Left ventricle myocardium inferior (tissue), 1 donor: Measurements from ENCODE around the gene OR5K1. TPM values are rescaled to one million over a fixed set of nuclear protein-coding genes. Genes with fewer than 3 reads are reported as not detected.

ENCODE experiments used
- DNase-seq: peaks from one replicate; pipeline ENCODE4 v3.0.0-alpha.2; 2020
- H3K27ac ChIP-seq: fragments of 200-600 bp; replicated peaks from 2 replicates; pipeline ENCODE4 v1.8.0; 2021
- H3K27me3 ChIP-seq: fragments of 200-600 bp; 2 replicates; pipeline ENCODE4 v1.8.0; 2021; ENCODE audit warnings: low read depth
- H3K36me3 ChIP-seq: fragments of 200-600 bp; 2 replicates; pipeline ENCODE4 v1.8.0; 2021
- H3K4me1 ChIP-seq: fragments of 200-600 bp; 2 replicates; pipeline ENCODE4 v1.8.0; 2021
- H3K4me3 ChIP-seq: fragments of 200-600 bp; 2 replicates; pipeline ENCODE4 v1.8.0; 2021; ENCODE audit warnings: mild to moderate bottlenecking, moderate library complexity
- H3K9me3 ChIP-seq: fragments of 200-600 bp; replicated peaks from 2 replicates; pipeline ENCODE4 v1.8.0; 2021
- intact Hi-C: fragments of 100-400 bp; cut with micrococcal nuclease; formaldehyde crosslinking; loops from one replicate; pipeline ENCODE4 v1.11.0; 2022
- total RNA-seq: library from RNA; stranded (reverse); fragmentation: NEBNext Ultra II Directional; extraction: Animal tissue kit (Norgen Biotek cat#: 25700); gene quantifications from one replicate; pipeline ENCODE4 v1.2.1, GENCODE V29; 2021
- TF ChIP-seq, protein P1 (sequence below): fragments of 200-600 bp; IDR thresholded peaks from 2 replicates; pipeline ENCODE4 v1.8.0; 2021; ENCODE audit warnings: antibody characterized with exemption, mild to moderate bottlenecking, borderline replicate concordance
- donor health status: DM: no; HTN: yes; CAD: no; lungs with severe emphysema.

The OR5K1 gene
- total RNA-seq, 1 donor from 2014 or later: not detected

DNA sequence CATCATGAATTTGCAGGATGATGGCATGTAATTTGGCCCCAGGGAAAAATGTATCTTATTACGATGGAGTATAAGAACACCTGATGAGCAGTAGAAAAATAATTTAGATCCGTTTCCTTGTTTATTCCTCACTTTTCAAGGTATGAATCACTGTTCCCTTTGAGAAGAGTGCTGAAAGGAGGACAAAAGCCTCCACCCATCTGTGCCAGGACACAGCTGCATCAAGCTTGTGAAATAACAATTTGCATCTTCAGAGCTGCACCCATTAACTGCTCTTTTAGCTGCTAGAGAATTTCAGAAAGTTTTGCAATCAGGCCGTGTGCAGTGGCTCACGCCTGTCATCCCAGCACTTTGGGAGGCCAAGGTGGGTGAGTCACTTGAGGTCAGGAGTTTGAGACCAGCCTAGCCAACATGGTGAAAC, 50.1 kb downstream of the OR5K1 start:
- Histone ChIP-seq H3K36me3 (peaks cover 56% of the 10 kb centered on the region), H3K4me3 (no peak overlapping the region), H3K9me3 (no peaks in the 10 kb centered on the region), H3K27ac (no peak overlapping the region), H3K4me1 (peaks cover 13% of the 10 kb centered on the region), H3K27me3 (no peaks in the 10 kb centered on the region)
- TF ChIP-seq, protein P1, sequence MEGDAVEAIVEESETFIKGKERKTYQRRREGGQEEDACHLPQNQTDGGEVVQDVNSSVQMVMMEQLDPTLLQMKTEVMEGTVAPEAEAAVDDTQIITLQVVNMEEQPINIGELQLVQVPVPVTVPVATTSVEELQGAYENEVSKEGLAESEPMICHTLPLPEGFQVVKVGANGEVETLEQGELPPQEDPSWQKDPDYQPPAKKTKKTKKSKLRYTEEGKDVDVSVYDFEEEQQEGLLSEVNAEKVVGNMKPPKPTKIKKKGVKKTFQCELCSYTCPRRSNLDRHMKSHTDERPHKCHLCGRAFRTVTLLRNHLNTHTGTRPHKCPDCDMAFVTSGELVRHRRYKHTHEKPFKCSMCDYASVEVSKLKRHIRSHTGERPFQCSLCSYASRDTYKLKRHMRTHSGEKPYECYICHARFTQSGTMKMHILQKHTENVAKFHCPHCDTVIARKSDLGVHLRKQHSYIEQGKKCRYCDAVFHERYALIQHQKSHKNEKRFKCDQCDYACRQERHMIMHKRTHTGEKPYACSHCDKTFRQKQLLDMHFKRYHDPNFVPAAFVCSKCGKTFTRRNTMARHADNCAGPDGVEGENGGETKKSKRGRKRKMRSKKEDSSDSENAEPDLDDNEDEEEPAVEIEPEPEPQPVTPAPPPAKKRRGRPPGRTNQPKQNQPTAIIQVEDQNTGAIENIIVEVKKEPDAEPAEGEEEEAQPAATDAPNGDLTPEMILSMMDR: no peak
- intact Hi-C loops: no loop called here
- no peak for DNase-seq

DNA sequence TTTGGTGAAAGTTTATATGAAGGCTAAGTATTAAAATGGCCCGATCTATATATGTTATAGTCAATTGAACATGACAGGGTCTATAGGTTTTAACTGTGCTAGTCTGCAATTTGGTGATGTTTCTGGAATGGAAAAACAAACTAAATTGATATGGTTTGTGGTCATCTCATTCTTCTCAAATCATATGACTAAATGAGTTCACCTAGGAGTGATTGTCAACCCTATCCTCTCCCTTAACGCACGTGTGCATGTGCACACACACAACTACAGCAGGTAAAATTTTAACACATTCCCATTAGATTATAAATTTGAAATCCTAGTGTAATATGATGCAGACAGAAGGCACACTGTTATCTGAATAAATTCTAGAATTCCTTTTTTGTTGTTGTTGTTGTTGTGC, 50.7 kb downstream of the OR5K1 start:
- intact Hi-C loops: no loop called here
- Histone ChIP-seq H3K27me3 (no peaks in the 10 kb centered on the region), H3K9me3 (no peaks in the 10 kb centered on the region), H3K4me3 (no peak overlapping the region), H3K4me1 (peaks cover 18% of the 10 kb centered on the region), H3K27ac (no peak overlapping the region), H3K36me3 (peaks cover 61% of the 10 kb centered on the region)
- DNase-seq: no peak
- TF ChIP-seq, protein P1: no peak

DNA sequence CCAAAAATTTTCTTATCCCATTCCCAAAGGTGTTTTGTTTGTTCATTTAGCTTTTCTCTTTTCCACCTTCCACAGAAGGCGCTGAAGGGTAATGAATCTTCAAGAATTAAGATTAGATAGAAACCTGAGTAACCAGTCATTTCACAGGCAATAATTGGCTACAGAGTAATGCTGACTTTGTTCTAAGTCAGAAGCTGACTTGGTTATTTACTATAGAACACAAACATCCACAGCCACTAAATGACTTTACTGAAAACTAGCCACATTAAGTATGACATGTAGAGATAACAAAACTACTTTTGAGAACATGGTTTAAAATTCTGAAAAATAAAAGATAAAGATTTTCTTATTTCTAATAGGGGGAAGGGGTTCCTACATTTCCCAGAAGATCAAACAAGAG, 51.9 kb downstream of the OR5K1 start:
- Histone ChIP-seq H3K4me1 (peaks cover 30% of the 10 kb centered on the region), H3K36me3 (peaks cover 66% of the 10 kb centered on the region), H3K27me3 (no peaks in the 10 kb centered on the region), H3K9me3 (no peaks in the 10 kb centered on the region), H3K4me3 (no peak overlapping the region), H3K27ac (no peak overlapping the region)
- TF ChIP-seq, protein P1: no peak
- no peak for DNase-seq
- intact Hi-C loops: no loop called here

DNA sequence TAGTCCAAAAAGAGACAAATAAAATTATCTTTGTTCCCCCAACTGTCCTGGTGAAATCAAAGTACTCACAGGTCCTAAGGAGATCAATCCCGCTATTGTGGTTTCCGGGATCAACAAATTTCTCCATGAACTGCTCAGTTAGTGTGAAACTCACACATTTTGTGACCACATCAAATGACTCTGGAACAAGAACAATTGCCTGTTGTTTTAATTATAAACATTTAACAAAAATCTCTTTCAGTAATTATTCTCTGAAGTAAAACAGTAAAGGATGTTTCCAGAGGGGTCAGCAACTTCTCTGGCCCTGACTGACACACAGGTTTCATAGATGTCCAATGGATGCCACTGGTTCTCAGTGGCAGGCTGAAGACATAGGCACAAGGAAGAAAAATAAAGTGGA, 55.8 kb downstream of the OR5K1 start:
- H3K4me1 ChIP-seq: peaks cover 60% of the 10 kb centered on the region
- H3K36me3 ChIP-seq: peaks cover 50% of the 10 kb centered on the region
- H3K9me3 ChIP-seq: no peaks in the 10 kb centered on the region
- no peak overlapping the region for H3K4me3 ChIP-seq
- H3K27me3 ChIP-seq: no peaks in the 10 kb centered on the region
- no peak for DNase-seq
- TF ChIP-seq, protein P1: no peak
- intact Hi-C loops: no loop called here
- no peak overlapping the region for H3K27ac ChIP-seq

DNA sequence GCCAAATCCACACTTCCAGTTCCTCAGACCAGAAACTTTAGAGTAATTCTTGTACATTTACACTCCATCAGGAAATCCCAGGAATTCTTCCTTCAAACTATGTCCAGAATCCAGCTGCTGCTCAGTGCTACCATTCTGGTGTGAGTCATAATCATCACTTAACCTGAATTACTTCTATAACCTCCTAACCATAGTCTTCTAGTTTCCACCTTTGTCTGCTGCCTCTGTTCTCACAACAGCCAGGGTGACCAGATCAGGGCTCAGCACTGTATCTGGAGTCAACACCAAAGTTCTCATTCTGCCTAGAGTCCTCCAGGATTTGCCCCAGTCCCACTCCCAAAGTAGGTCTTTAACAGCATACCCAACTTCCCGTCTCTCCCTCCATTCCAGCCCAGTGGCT, 56.4 kb downstream of the OR5K1 start:
- no peak for DNase-seq
- TF ChIP-seq, protein P1: no peak
- no peaks in the 10 kb centered on the region for H3K9me3 ChIP-seq
- peaks cover 57% of the 10 kb centered on the region for H3K4me1 ChIP-seq
- H3K27ac ChIP-seq: no peak overlapping the region
- intact Hi-C loops: no loop called here
- peaks cover 50% of the 10 kb centered on the region for H3K36me3 ChIP-seq
- H3K27me3 ChIP-seq: no peaks in the 10 kb centered on the region
- no peak overlapping the region for H3K4me3 ChIP-seq
